ENCODE data around the gene SPTB.

The SPTB gene

GRCh38 chr14:64834965-64835364, 44.7 kb downstream of the SPTB start:
- Histone ChIP-seq H3K27me3 (ENCODE audit: control insufficient read depth, insufficient read depth, low read length) (no peaks in the 10 kb centered on the region), H3K4me3 (ENCODE audit: low read depth, low read length) (no peak overlapping the region), H3K36me3 (ENCODE audit: control insufficient read depth, insufficient read depth, low read length) (no peaks in the 10 kb centered on the region), H3K4me1 (ENCODE audit: control insufficient read depth, insufficient read depth, low read length) (peaks cover 5% of the 10 kb centered on the region), H3K9ac (ENCODE audit: low read length) (no peak overlapping the region), H3K9me3 (ENCODE audit: control insufficient read depth, insufficient read depth, low read depth, low read length) (no peaks in the 10 kb centered on the region), H3K27ac (ENCODE audit: low read depth, low read length) (no peak overlapping the region)

GRCh38 chr14:64831419-64831818, 48.3 kb downstream of the SPTB start:
- H3K27me3 ChIP-seq (ENCODE audit: control insufficient read depth, insufficient read depth, low read length), result no peaks in the 10 kb centered on the region
- H3K9ac ChIP-seq (ENCODE audit: low read length), result no peak overlapping the region

GRCh38 chr14:64830961-64831360, 48.7 kb downstream of the SPTB start:
- H3K27ac ChIP-seq (ENCODE audit: low read depth, low read length), result no peak overlapping the region
- H3K9me3 ChIP-seq (ENCODE audit: control insufficient read depth, insufficient read depth, low read depth, low read length), result no peaks in the 10 kb centered on the region
- H3K27me3 ChIP-seq (ENCODE audit: control insufficient read depth, insufficient read depth, low read length), result no peaks in the 10 kb centered on the region
- no peaks in the 10 kb centered on the region for H3K36me3 ChIP-seq (ENCODE audit: control insufficient read depth, insufficient read depth, low read length)
- no peak overlapping the region for H3K9ac ChIP-seq (ENCODE audit: low read length)
- H3K4me3 ChIP-seq (ENCODE audit: low read depth, low read length), result no peak overlapping the region
- peaks cover 5% of the 10 kb centered on the region for H3K4me1 ChIP-seq (ENCODE audit: control insufficient read depth, insufficient read depth, low read length)

More at GRCh38 chr14:64831419-64831818, 48.3 kb downstream of the SPTB start:
- peaks cover 5% of the 10 kb centered on the region for H3K4me1 ChIP-seq (ENCODE audit: control insufficient read depth, insufficient read depth, low read length)
- H3K27ac ChIP-seq (ENCODE audit: low read depth, low read length), result no peak overlapping the region
- H3K36me3 ChIP-seq (ENCODE audit: control insufficient read depth, insufficient read depth, low read length), result no peaks in the 10 kb centered on the region
- no peaks in the 10 kb centered on the region for H3K9me3 ChIP-seq (ENCODE audit: control insufficient read depth, insufficient read depth, low read depth, low read length)
- H3K4me3 ChIP-seq (ENCODE audit: low read depth, low read length), result no peak overlapping the region

GRCh38 chr14:64828071-64828470, 51.6 kb downstream of the SPTB start:
- peaks cover 4% of the 10 kb centered on the region; the same call in 1 of the 2 replicates for H3K27me3 ChIP-seq (ENCODE audit: control insufficient read depth, insufficient read depth, low read length)
- no peak overlapping the region for H3K27ac ChIP-seq (ENCODE audit: low read depth, low read length)
- no peaks in the 10 kb centered on the region for H3K36me3 ChIP-seq (ENCODE audit: control insufficient read depth, insufficient read depth, low read length)
- no peaks in the 10 kb centered on the region for H3K9me3 ChIP-seq (ENCODE audit: control insufficient read depth, insufficient read depth, low read depth, low read length)
- no peak overlapping the region for H3K9ac ChIP-seq (ENCODE audit: low read length)
- H3K4me1 ChIP-seq (ENCODE audit: control insufficient read depth, insufficient read depth, low read length), result peaks cover 11% of the 10 kb centered on the region
- no peak overlapping the region for H3K4me3 ChIP-seq (ENCODE audit: low read depth, low read length)

GRCh38 chr14:64826845-64827244, 52.9 kb downstream of the SPTB start:
- no peak overlapping the region for H3K9ac ChIP-seq (ENCODE audit: low read length)

GRCh38 chr14:64826333-64826732, 53.4 kb downstream of the SPTB start:
- no peak overlapping the region for H3K27ac ChIP-seq (ENCODE audit: low read depth, low read length)
- H3K27me3 ChIP-seq (ENCODE audit: control insufficient read depth, insufficient read depth, low read length), result peaks cover 4% of the 10 kb centered on the region; the same call in 1 of the 2 replicates
- H3K4me1 ChIP-seq (ENCODE audit: control insufficient read depth, insufficient read depth, low read length), result peaks cover 25% of the 10 kb centered on the region
- no peak overlapping the region for H3K9ac ChIP-seq (ENCODE audit: low read length)
- H3K9me3 ChIP-seq (ENCODE audit: control insufficient read depth, insufficient read depth, low read depth, low read length), result no peaks in the 10 kb centered on the region
- H3K36me3 ChIP-seq (ENCODE audit: control insufficient read depth, insufficient read depth, low read length), result no peaks in the 10 kb centered on the region
- no peak overlapping the region for H3K4me3 ChIP-seq (ENCODE audit: low read depth, low read length)

More at GRCh38 chr14:64826845-64827244, 52.9 kb downstream of the SPTB start:
- Histone ChIP-seq H3K4me1 (ENCODE audit: control insufficient read depth, insufficient read depth, low read length) (peaks cover 22% of the 10 kb centered on the region), H3K27me3 (ENCODE audit: control insufficient read depth, insufficient read depth, low read length) (peaks cover 4% of the 10 kb centered on the region; the same call in 1 of the 2 replicates), H3K27ac (ENCODE audit: low read depth, low read length) (no peak overlapping the region), H3K36me3 (ENCODE audit: control insufficient read depth, insufficient read depth, low read length) (no peaks in the 10 kb centered on the region), H3K4me3 (ENCODE audit: low read depth, low read length) (no peak overlapping the region), H3K9me3 (ENCODE audit: control insufficient read depth, insufficient read depth, low read depth, low read length) (no peaks in the 10 kb centered on the region)

- Histone ChIP-seq H3K4me1 (ENCODE audit: control insufficient read depth, insufficient read depth, low read length) (peaks cover 20% of the 10 kb centered on the region), H3K9me3 (ENCODE audit: control insufficient read depth, insufficient read depth, low read depth, low read length) (no peaks in the 10 kb centered on the region), H3K27me3 (ENCODE audit: control insufficient read depth, insufficient read depth, low read length) (peaks cover 4% of the 10 kb centered on the region; the same call in 1 of the 2 replicates), H3K27ac (ENCODE audit: low read depth, low read length) (no peak overlapping the region), H3K4me3 (ENCODE audit: low read depth, low read length) (no peak overlapping the region), H3K36me3 (ENCODE audit: control insufficient read depth, insufficient read depth, low read length) (no peaks in the 10 kb centered on the region), H3K9ac (ENCODE audit: low read length) (no peak overlapping the region)
Measured at GRCh38 chr14:64825509-64825908, 54.2 kb downstream of the SPTB start.

- H3K27ac ChIP-seq (ENCODE audit: low read depth, low read length), result no peak overlapping the region
- peaks cover 25% of the 10 kb centered on the region for H3K4me1 ChIP-seq (ENCODE audit: control insufficient read depth, insufficient read depth, low read length)
- no peak overlapping the region for H3K4me3 ChIP-seq (ENCODE audit: low read depth, low read length)
- peaks cover 4% of the 10 kb centered on the region; the same call in 1 of the 2 replicates for H3K27me3 ChIP-seq (ENCODE audit: control insufficient read depth, insufficient read depth, low read length)
- H3K9me3 ChIP-seq (ENCODE audit: control insufficient read depth, insufficient read depth, low read depth, low read length), result no peaks in the 10 kb centered on the region
- H3K9ac ChIP-seq (ENCODE audit: low read length), result no peak overlapping the region
- no peaks in the 10 kb centered on the region for H3K36me3 ChIP-seq (ENCODE audit: control insufficient read depth, insufficient read depth, low read length)
Measured at GRCh38 chr14:64825006-64825405, 54.7 kb downstream of the SPTB start.

GRCh38 chr14:64824471-64824870, 55.2 kb downstream of the SPTB start:
- Histone ChIP-seq H3K27ac (ENCODE audit: low read depth, low read length) (no peak overlapping the region), H3K27me3 (ENCODE audit: control insufficient read depth, insufficient read depth, low read length) (peaks cover 4% of the 10 kb centered on the region; the same call in 1 of the 2 replicates), H3K9me3 (ENCODE audit: control insufficient read depth, insufficient read depth, low read depth, low read length) (no peaks in the 10 kb centered on the region), H3K36me3 (ENCODE audit: control insufficient read depth, insufficient read depth, low read length) (no peaks in the 10 kb centered on the region), H3K9ac (ENCODE audit: low read length) (no peak overlapping the region), H3K4me3 (ENCODE audit: low read depth, low read length) (no peak overlapping the region), H3K4me1 (ENCODE audit: control insufficient read depth, insufficient read depth, low read length) (peaks cover 27% of the 10 kb centered on the region)

- peak overlapping the region; percentile 22; the same call in 1 of the 2 replicates for H3K4me3 ChIP-seq (ENCODE audit: low read depth, low read length)
- peaks cover 4% of the 10 kb centered on the region; the same call in 1 of the 2 replicates for H3K27me3 ChIP-seq (ENCODE audit: control insufficient read depth, insufficient read depth, low read length)
- peaks cover 27% of the 10 kb centered on the region for H3K4me1 ChIP-seq (ENCODE audit: control insufficient read depth, insufficient read depth, low read length)
- no peak overlapping the region for H3K27ac ChIP-seq (ENCODE audit: low read depth, low read length)
- no peak overlapping the region for H3K9ac ChIP-seq (ENCODE audit: low read length)
- no peaks in the 10 kb centered on the region for H3K9me3 ChIP-seq (ENCODE audit: control insufficient read depth, insufficient read depth, low read depth, low read length)
- H3K36me3 ChIP-seq (ENCODE audit: control insufficient read depth, insufficient read depth, low read length), result no peaks in the 10 kb centered on the region
Measured at GRCh38 chr14:64823305-64823861, 56.3 kb downstream of the SPTB start.

GRCh38 chr14:64821651-64822050, 58.1 kb downstream of the SPTB start:
- no peaks in the 10 kb centered on the region for H3K9me3 ChIP-seq (ENCODE audit: control insufficient read depth, insufficient read depth, low read depth, low read length)
- H3K4me1 ChIP-seq (ENCODE audit: control insufficient read depth, insufficient read depth, low read length), result peaks cover 33% of the 10 kb centered on the region
- no peaks in the 10 kb centered on the region for H3K36me3 ChIP-seq (ENCODE audit: control insufficient read depth, insufficient read depth, low read length)
- H3K27me3 ChIP-seq (ENCODE audit: control insufficient read depth, insufficient read depth, low read length), result peaks cover 4% of the 10 kb centered on the region; the same call in 1 of the 2 replicates
- H3K9ac ChIP-seq (ENCODE audit: low read length), result no peak overlapping the region
- H3K4me3 ChIP-seq (ENCODE audit: low read depth, low read length), result no peak overlapping the region
- H3K27ac ChIP-seq (ENCODE audit: low read depth, low read length), result no peak overlapping the region

All from HUES6 (cell line).